Bronchial epithelial cell (primary cell): ENCODE results near the gene DUSP2. TPM values are rescaled to one million over a fixed set of nuclear protein-coding genes. Genes with fewer than 3 reads are reported as not detected.

Experiments used
- DNase-seq: peaks from one replicate; pipeline ENCODE4 v3.0.0-alpha.2; 2010; ENCODE audit warnings: low read depth
- FAIRE-seq: peaks from 2 replicates; lab custom pipeline; 2011; peaks lifted over from hg19 to GRCh38; lab: Jason Lieb, UNC
- H3K27me3 ChIP-seq: 2 replicates; pipeline ENCODE4 v1.5.1; 2011; ENCODE audit warnings: low read length; ENCODE audit not compliant: control insufficient read depth, insufficient read depth
- H3K36me3 ChIP-seq: 2 replicates; pipeline ENCODE4 v1.5.1; 2011; ENCODE audit warnings: low read length; ENCODE audit not compliant: control insufficient read depth, insufficient read depth
- H3K4me3 ChIP-seq: 2 replicates; pipeline ENCODE4 v1.5.1; 2011; ENCODE audit warnings: mild to moderate bottlenecking, low read depth, low read length, control low read depth
- total RNA-seq: library from RNA; depleted of rRNA; stranded (reverse); fragments of >200 nt; gene quantifications from 2 replicates; pipeline ENCODE4 v1.2.1, GENCODE V29; 2014
- TF ChIP-seq, protein P1 (sequence below): IDR thresholded peaks from 2 replicates; pipeline ENCODE4 v1.5.1; 2011; ENCODE audit warnings: mild to moderate bottlenecking, moderate library complexity, low read length, control low read depth, inconsistent platforms; ENCODE audit not compliant: insufficient read depth, severe bottlenecking

Gene DUSP2, protein sequence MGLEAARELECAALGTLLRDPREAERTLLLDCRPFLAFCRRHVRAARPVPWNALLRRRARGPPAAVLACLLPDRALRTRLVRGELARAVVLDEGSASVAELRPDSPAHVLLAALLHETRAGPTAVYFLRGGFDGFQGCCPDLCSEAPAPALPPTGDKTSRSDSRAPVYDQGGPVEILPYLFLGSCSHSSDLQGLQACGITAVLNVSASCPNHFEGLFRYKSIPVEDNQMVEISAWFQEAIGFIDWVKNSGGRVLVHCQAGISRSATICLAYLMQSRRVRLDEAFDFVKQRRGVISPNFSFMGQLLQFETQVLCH
- total RNA-seq = 1.8 and 5.3 TPM in 2 replicates

GRCh38 chr2:96145036-96145847 is at the start of gene DUSP2:
TSS of gene DUSP2 (minus strand) at chr2:96145440. CDS start at chr2:96145354, 86 bp downstream.
- H3K36me3 ChIP-seq = peaks cover 8% of the 10 kb centered on the region
- DNase-seq (peak; percentile 31), FAIRE-seq (no peak)
- TF ChIP-seq, protein P1, sequence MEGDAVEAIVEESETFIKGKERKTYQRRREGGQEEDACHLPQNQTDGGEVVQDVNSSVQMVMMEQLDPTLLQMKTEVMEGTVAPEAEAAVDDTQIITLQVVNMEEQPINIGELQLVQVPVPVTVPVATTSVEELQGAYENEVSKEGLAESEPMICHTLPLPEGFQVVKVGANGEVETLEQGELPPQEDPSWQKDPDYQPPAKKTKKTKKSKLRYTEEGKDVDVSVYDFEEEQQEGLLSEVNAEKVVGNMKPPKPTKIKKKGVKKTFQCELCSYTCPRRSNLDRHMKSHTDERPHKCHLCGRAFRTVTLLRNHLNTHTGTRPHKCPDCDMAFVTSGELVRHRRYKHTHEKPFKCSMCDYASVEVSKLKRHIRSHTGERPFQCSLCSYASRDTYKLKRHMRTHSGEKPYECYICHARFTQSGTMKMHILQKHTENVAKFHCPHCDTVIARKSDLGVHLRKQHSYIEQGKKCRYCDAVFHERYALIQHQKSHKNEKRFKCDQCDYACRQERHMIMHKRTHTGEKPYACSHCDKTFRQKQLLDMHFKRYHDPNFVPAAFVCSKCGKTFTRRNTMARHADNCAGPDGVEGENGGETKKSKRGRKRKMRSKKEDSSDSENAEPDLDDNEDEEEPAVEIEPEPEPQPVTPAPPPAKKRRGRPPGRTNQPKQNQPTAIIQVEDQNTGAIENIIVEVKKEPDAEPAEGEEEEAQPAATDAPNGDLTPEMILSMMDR = no peak
- H3K27me3 ChIP-seq = no peaks in the 10 kb centered on the region
- H3K4me3 ChIP-seq = peak within 1 kb of the TSS; percentile 53

DNA sequence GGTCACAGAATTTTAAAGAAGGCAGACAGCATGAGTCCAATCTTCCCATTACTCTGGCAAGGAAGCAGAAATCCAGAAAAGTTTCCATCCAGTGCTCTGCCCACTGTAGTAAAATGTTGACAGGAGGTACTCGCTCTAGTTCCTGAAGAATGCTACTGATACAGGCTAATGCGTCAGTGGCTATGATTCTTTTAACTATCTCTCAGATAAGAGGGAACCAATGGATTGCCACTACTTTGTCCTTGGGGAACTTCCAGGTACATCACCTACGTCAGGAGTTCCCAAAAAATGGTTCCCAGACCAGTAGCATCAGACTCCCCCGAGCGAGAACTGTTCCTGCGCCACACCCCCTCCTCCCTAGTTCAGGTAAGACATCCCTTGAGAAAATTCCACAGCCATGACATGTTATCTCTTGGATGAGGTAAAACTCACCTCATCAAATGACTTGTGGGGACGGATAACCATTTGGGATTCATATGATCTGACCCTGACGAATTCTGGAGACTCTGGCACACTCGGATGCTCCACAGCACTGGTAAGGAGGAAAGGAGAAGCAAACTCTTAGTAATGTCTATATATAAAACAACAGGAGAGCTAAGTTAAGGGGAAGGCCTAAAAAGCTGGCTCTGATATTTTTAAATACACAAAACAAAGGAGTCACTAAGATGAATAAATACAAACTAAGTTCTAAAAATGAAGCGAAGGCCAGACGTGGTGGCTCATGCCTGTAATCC is 46.9 kb upstream of the DUSP2 start:
- H3K36me3 ChIP-seq = peaks cover 16% of the 10 kb centered on the region
- no peak for FAIRE-seq

GRCh38 chr2:96188821-96189526 is 43.7 kb upstream of the DUSP2 start:
- no peak for FAIRE-seq
- Histone ChIP-seq H3K27me3 (no peaks in the 10 kb centered on the region), H3K4me3 (no peak overlapping the region), H3K36me3 (peaks cover 15% of the 10 kb centered on the region)
- no peak for DNase-seq
- TF ChIP-seq, protein P1 = no peak

More for the DNA sequence above, 46.9 kb upstream of the DUSP2 start:
- no peaks in the 10 kb centered on the region for H3K27me3 ChIP-seq
- TF ChIP-seq, protein P1 = no peak
- no peak overlapping the region for H3K4me3 ChIP-seq
- no peak for DNase-seq

DNA sequence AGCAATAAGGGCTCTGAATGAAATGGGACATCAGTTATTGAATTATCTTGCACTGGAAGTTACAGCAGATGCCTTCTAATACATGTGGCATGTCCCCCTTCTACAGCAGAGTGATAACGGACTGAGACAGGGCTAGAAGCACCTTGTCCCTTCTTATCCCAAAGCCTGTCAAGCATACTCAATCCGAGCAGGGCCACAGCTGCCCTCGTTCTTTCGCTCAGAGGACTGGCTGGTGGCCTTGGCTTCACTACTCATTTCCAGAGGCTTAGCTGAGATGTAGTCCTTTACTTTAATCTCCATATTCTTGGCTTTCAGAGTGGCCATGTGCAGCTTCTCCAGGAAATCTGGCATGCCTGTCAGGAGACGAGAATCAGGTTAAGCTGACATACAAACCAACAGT is 41.3 kb upstream of the DUSP2 start:
- Histone ChIP-seq H3K36me3 (peaks cover 8% of the 10 kb centered on the region), H3K4me3 (no peak overlapping the region), H3K27me3 (no peaks in the 10 kb centered on the region)
- TF ChIP-seq, protein P1 = no peak
- no peak for FAIRE-seq
- no peak for DNase-seq

DNA sequence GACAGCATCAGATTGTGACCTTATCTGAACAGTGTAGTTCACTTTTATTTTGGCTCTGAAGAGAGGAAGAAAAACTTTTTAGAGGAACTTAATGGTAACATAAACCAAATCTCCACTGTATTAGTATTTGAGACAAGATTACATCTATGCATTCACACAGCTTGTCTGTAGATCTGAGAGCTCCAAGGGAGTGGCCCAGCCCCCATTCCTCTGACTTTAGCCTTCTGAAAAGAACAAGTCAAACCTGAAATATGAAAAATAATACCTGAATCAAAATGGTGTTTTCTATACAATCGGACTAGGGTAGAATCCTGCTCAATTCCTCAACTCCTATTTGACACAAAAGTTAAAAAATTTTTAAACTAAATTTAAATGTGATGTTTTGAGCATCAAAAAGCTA is 40.3 kb upstream of the DUSP2 start:
- TF ChIP-seq, protein P1 = no peak
- Histone ChIP-seq H3K4me3 (no peak overlapping the region), H3K36me3 (peaks cover 8% of the 10 kb centered on the region), H3K27me3 (no peaks in the 10 kb centered on the region)
- DNase-seq (no peak), FAIRE-seq (no peak)
